C1 segment of cervical spinal cord (tissue), 14 donors: ENCODE measurements around the gene GBE1.
"Not testable (repeated sequence)": the region's sequence is repeated elsewhere in the genome, so short reads cannot be mapped to it uniquely, and the experiment has no call there.

ENCODE experiments used
- DNase-seq, 14 donors: peaks; one replicate each; lab custom pipeline; 2025; lab: John Stamatoyannopoulos, UW

Gene GBE1

DNA sequence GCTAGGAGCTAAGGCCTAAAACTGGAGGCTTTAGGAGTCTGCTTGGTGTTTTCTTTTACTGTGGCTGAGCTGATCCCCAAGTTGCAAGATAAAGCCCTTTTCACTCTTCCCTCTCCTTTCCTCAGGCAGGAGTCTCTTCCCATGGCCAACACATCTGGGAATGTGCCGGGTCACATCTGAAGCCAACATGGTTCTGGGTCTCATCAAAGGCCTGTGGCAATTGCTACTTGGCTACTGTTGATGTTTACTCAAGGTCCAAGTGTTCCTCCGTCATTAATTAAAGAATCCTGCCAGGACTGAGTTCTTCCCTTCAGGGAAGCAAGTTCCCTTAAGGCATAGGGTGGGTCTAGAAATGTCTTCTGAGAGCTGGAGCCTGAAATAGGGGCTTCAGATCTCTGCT is 230.2 kb downstream of the GBE1 start:
- no peak for DNase-seq

DNA sequence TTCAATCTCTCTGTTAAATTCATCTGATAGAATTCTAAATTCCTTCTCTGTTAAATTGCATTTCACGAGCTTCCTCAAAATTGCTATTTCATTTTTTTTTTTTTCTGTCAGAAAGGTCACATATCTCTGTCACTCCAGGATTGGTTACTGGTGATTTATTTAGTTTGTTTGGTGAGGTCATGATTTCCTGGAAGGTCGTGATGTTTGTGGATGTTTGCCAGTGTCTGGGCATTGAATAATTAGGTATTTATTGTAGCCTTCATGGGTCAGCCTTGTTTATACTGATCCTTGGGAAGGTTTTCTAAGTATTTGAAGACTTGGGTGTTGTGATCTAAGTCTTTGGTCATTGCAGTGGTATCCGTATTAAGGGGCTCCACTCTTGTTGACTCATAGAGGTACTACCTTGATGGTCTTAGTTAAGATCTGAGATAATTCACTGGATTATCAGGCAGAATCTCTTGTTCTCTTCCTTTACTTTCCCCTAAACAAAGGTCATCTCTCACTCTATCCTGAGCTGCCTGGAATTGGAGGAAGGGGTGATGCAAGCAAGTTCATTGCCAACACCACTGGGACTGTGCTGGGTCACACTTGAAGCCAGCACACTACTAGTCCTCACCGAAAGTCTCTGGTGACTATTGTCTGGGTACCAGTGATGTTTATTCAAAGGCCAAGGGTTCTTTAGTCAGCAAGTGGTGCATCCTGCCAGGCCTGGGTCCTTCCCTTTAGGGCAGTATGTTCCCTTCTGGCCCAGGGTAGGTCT is 231.1 kb downstream of the GBE1 start:
- DNase-seq = no peak

DNA sequence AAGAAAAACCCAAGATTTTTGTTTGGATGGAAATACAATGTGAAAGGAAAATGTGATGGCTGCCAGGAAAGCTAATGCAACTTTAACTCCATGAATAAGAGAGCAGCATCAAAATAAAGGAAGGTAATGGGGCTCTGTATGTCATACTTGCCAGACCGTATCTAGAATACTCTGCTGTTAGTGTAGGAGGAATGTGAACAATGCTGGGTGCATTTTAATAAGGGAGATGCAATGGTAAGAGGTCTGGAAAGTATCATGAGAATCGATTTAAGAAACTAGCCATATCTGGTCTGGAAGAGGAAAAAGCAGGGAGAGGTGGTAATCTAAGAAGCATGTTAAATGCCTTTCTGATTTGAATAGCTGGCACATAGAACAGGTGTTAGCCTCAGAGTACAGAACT is 239.6 kb downstream of the GBE1 start:
- no peak for DNase-seq

DNA sequence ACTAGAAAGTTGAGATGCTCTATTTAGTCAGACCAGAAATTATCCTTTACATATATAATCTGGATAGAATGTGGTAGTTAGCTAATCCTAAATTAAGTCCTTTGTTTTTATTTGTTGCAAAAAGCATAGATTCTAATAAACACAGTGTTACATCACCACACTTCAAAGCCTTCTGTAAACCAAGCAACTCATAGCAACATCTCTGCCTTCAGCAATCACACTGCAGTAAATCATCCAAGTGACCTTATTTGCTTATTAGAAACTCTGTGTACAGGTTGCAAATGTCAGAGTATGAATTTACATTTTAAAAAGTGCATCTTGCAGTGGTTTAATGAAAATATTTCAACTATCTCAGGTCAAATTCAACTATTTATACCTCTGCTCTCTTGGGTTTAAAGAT is 242.5 kb downstream of the GBE1 start:
- no peak for DNase-seq

DNA sequence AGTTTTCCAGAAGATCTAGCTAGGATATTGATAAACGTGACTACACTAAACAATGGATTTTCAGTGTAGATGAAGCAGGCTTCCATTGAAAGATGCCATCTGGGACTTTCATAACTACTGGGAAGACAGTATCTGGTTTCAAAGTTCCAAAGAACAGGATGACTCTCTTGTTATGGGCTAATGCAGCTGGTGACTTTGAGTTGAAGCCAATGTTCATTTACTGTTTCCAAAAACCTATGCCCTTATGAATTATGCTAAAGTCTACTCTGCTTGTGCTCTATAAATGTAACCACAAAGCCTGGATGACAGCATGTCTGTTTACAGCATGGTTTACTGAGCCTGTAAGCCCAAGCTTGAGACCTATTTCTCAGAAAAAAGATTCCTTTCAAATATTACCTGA is 245.4 kb downstream of the GBE1 start:
- DNase-seq = no peak

DNA sequence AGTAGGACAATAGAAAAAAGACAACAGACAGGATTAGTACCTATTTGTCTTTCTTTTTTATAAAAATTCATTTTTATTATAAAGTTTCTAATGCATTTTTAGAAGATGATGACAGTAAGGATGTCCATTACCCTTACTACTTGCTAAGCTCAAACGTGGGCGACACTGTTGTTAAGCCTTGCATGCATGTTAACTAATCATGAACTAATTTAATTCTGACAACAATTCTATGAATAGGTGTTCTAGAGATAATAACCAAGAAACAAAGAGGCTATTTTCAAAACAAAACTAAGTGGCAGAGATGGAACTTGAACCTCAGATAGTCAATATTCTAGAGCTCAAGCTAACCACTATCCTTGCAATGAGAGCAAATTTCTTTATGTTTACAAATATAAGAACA is 247.9 kb downstream of the GBE1 start:
- DNase-seq = no peak

DNA sequence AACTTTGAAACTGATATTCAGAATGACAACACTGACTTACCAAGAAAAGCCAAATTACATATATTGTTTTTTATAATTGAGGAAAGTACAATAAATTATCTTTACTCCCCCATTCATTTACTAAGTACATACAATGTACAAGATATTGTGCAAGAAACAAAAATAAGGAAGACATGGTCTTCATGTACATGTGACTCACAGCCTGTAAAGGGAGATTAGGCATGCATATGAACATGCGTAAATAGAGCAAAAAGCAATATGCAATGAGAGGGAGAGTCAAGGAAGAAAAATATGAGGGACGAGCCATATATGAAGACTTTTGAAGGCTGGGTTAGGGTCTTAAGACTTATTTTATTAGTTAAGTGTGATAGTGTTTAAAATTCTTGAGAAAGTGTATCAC is 258.4 kb downstream of the GBE1 start:
- DNase-seq = no peak

DNA sequence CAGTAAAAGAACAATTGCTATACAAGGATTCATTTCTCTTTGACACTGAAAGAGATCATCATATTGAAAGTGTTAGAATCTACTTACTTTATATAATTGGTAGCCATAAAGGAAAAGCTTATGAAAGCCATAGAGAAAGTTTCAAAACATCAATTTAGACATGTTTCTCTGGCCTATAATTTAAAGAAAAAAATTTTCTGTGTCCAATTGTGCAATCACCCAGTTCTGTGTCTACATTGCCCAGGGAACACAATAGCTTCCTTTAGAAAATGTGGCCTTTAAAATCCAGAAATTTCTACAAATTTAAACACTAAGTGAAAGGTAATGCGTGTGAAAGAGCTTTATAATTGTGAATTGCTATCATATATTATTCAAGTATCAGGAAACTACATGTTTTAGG is 259.2 kb downstream of the GBE1 start:
- no peak for DNase-seq

DNA sequence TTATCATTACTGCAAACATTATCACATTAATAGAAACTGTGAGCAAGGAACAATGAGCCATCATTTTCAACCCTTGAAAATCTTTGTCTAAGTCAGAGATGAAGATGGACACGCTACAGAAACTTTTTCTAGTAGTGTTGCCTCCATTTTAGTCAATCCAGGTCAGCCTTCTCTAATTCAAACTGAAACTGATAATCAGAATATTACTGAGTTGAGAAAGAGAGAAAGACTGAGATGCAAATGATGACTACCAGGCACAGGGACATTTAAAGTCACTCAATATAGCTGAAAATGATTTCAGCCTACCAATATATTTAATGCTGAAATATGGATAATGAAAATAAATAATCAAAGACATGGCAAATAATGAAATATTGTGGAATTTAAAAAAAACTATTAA is 261.4 kb downstream of the GBE1 start:
- no peak for DNase-seq

DNA sequence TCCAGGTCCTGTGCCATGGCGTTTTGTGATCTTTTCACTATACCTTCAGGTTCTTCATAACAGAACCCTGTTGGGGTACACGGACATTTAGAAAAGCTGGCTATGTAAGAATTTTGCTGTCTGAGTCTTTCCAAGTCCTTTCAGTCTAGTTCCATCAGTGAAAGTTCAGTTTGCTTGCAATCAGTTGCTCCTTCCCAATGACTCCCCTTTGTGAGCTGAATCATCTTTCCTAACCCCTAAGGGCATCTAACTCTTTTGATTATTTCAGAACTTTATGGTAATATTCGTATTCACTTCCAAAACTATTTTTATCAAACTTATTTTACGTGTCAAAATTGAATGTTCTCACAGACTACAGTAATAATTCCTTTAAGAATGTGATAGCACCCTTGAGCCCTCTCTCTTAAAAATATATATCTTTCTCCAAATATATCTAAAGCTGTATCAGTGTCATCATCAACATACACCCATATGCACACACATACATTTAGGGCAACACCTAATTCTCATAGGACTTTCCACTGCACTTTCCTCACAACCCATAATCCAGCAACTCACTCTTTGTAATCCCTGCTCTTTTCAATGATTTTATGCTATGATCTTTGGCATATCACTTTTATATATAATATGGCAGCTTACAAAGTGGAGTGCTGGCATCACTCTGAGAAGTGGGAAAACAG is 263.7 kb downstream of the GBE1 start:
- DNase-seq = no peak

DNA sequence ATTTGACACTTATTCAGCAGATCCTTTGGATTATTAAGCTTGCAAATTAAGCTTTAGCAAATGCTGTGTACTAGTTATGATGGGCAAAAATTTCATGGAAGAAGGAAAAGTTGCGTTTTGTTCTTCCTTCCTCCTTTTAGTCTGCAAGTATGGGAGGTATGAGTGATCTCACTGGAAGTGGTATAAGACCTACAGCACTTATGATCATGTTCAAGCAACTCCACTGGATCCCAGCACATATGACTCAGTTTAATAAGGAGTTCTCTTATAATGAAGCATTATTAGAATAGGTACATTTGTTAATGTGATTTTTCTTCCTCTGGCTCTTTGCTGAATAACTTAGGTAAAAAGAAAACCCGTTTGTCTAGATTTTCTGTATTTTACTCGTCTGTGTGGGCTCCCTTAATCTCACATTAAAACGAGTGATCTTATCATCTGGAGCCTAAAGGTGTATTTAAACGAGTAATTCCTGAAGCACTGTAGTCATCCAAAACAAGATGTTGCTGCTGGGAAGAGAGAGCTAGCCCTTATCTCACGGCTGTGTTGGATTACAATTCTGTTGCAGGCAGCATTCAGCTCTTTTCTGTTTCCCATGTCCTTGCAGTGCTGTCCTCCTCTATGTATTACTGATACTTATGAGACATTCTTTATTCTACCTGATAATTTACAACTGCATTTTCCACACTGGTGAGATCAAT is 264.9 kb downstream of the GBE1 start:
- DNase-seq = no peak

DNA sequence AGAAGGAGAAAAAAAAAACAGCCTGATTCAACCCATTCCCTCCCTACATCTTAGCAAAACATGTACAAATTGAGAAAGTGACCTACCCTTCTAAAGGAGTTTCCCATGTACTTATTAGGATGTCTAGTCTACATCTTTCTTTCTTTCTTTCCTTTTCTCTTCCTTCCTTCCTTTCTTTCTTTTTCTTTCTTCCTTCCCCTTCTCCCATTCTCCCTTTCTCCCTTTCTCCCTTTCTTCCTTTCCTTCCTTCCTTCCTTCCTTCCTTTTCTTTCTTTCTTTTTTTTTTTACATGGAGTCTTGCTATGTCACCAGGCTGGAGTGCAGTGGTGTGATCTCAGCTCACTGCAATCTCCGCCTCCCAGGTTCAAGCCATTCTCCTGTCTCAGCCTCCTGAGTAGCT is 269.0 kb downstream of the GBE1 start:
- DNase-seq = not testable (repeated sequence)

DNA sequence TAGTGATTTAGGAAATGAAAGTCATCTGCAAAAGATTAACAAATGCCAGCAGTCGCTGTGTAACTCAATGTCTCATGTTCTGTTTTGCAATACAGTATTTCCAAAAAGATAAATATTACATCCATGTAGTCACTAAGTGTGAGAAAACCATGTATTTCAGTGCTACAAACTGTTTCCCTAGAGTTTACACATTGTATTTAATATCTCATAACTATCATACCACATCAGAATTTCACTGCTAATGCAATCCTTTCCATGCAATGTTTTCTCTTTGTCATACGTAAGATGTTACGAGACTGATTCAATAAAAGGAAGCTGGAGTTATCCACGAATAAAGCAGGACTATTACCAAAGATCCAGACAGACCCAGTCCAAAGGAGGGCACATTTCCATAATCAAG is 269.4 kb downstream of the GBE1 start:
- no peak for DNase-seq

DNA sequence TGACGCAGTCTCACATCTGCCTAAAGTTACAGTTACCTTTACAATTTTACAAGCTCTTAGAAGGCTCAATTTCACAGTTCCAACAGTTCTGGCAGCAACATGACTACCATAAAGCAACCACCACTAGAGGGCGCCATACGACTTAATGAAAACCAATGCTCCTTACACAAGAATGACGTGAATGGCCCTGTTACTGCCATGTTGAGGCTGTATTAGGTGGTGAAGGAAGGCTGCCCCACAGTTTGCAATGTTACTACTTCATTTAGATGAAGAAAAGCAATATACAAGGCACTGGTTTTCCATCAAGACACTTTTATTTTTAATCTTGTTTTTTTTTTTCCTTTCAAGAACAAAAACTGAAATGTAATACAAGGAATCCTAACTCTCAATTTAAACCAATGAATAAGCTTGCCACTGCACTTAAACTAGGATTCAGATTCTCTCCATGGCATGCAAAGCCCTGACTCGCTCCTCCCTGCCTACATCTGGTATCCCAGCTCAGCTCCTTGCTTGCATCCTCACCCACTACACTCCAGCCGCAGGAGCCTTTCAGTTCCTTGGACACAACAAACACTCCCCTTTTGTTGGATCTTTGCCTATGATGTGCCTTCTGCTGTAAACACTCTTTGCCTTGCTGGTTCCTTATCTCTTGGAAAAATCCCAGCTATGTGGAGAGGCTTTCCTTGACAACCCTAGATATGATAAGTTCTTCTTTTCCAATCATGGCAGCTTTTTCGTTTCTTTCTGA is 270.7 kb downstream of the GBE1 start:
- peak in 10 of 14 donors; percentile 1 to 61 (median 20) for DNase-seq

DNA sequence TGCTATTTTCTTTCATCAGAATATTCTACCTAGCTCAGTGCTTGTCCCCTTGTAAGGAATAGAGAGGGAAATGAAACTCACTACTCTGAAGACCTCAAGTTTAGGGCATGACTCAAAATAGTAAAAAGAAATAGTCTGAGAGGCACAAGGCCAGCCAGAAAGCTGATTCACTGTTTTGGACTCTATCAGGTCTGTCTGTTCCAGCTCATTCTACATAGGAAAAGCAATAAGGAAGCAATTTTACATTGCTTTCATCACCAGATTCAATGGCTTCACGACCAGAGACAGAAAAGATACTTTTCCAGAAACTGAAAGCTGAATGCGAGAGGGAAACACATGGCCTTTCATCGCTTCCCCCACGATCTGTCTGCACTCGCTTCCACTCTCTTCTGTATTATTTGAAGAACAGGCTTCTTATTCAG is 276.0 kb downstream of the GBE1 start:
- peak in 1 of 14 donors; percentile 1 for DNase-seq

DNA sequence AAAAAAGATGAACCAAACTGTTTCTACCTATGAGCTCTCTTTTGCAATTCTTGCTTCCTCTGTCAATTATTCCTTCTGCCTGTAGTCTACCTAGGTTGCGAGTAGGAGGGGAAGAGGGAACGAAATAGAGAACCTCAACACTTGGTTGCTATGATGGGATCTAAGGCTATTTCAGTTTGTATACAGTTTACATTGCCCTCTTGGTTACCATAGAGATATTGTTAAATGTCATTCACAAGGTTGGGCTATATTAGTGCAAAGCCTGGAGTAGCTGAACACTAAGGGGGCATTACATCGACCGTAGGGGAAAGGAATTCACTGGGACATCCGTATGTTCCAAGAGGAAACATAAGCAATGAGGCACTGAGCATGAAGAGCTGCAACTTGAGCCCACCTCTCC is 276.9 kb downstream of the GBE1 start:
- no peak for DNase-seq

DNA sequence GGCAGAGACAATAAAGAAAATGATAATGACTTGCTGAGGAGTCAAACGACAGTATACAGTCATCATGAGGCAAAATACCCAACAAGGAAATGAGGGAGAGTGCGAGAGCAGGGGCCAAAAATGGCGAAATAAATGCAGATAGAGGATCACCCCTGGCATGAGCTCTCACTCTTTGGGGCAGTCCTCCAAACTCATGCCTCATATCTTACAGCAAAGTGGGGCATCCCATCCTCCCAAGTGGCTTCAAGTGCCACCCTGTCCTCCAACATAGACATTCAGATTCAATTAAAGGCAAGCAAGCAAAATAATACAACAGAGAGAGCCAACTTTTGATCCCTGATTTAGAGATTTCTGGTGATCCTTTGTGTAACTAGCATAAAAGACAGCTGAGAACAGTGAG is 278.4 kb downstream of the GBE1 start:
- DNase-seq = no peak

DNA sequence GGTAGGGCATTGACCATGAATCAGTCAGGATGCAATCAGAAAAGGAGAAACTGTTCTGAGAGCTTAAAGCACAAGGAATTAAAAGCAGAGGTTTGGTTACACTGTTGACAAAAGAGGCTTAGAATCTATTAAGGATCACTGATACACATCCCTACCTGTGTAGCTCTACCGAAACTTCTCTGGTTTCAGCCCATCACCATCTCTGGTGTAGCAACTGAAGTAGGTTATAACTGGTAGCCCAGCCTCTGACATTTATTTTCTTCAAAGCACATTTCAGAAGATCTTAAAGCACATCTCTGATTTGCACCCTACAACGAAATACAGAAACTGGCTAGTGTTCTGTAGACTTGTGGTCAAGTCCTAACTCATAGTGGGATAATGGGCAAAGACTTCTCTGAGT is 283.7 kb downstream of the GBE1 start:
- no peak for DNase-seq

DNA sequence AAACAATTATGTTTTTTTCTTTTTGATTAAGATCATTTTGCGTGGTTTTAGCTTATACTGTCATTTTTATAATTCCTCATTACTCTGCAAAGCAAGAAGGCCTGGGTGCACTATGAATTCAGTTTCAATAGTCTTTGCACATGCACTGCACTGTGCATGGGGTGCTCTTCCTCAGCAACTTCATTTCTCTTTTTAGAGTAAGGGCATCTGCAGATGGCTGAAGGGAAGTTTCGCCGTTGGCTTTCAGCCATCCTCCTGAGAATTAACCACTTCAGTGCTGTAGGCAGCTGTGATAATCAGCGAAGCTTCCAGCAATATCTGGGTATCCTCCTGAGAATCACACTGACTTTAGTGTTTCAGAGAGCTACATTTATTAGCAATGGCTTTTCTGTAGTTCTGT is 284.8 kb downstream of the GBE1 start:
- no peak for DNase-seq

DNA sequence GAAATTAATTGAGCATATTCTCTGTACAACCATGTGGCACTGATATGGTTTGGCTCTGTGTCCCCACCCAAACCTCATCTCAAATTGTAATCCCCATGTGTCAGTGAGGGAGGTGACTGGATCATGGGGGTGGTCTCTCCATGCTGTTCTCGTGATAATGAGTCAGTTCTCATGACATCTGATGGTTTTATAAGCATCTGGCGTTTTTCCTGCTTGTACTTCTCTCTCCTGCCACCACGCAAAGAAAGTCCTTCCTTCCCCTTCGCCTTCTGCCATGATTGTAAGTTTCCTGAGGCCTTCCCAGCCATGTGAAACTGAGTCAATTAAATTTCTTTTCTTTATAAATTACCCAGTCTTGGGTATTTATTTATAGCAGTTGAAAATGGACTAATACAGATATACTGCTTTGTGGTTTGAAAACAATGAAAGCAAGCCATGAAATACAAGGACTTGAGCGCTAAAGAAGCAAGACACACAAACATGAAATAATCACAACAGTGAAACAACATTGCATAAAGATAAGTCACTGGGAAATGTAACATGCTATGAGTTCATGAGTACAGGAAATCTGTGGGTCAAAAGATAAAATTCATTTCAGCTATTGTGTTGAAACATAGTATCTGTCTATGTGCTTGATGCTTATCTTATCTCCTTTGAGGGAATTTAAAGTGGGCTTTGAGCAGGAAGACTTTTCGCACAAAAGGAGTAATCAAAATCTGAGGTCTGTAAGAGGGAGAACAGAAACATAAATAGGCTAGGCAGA is 288.7 kb downstream of the GBE1 start:
- no peak for DNase-seq

DNA sequence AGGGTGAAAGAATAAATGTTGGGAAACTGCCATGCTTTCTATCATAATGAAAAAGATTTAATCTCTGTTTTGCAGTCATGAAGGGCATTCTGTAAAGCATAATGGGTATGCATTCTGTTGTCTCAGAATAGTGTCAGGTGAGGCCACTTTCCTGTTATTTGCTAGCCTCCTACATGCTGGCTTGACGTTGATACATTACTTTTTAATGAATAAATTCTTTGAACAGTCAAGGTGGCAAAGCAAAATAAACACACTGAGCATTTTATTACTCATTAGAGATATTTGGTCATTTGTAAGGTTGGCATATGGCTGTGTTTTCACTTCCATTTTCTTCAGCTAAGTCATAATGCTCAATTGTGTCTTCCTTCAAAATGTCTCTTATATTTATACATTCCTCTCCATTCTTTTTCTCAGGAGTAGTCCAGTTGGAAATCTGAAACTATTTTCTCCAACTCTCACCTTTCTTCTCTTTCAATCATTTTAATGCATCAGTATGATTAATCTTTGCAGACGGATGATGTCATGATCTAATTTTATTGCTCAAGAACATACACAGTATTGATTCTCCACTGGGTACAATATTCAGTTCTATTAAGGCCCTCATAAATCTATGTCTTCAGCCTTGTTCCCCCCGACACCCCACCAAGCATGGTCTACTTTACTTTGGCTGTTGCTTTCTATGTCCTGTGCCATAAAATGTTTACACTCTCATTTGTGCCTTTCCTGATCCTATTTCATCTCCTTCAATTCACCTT is 290.7 kb downstream of the GBE1 start:
- no peak for DNase-seq
